HG03342 (cell line): ENCODE results near the gene SPEG.

Experiments used
- ATAC-seq: cut with Tn5 transposase; IDR thresholded peaks from one replicate; pipeline ENCODE4 v1.9.1; 2021; ENCODE audit warnings: mild to moderate bottlenecking, moderate library complexity; ENCODE audit not compliant: unreplicated experiment

SPEG gene

GRCh38 chr2:219493086-219493485, 58.4 kb downstream of the SPEG start:
- no peak for ATAC-seq

- ATAC-seq: no peak
Observed at GRCh38 chr2:219494952-219495530, 60.4 kb downstream of the SPEG start.

GRCh38 chr2:219495531-219496122, 61.0 kb downstream of the SPEG start:
- peak; percentile 28 for ATAC-seq

- no peak for ATAC-seq
Observed at GRCh38 chr2:219496247-219496824, 61.7 kb downstream of the SPEG start.

- no peak for ATAC-seq
Observed at GRCh38 chr2:219496825-219497494, 62.3 kb downstream of the SPEG start.

GRCh38 chr2:219497495-219498279, 63.0 kb downstream of the SPEG start:
- ATAC-seq: no peak

- ATAC-seq: peak; percentile 96
Observed at GRCh38 chr2:219498280-219499057, 63.8 kb downstream of the SPEG start, which contains the start of gene GMPPA. Gene GMPPA (plus strand): TSS chr2:219498891. CDS start chr2:219499976, 1,085 bp downstream.

- ATAC-seq: no peak
Observed at GRCh38 chr2:219499058-219499307, 64.3 kb downstream of the SPEG start.

- no peak for ATAC-seq
Observed at GRCh38 chr2:219499555-219499954, 64.9 kb downstream of the SPEG start.

- no peak for ATAC-seq
Observed at GRCh38 chr2:219500135-219500534, 65.5 kb downstream of the SPEG start.

GRCh38 chr2:219501849-219502248, 67.2 kb downstream of the SPEG start:
- ATAC-seq: no peak

GRCh38 chr2:219502618-219503017, 68.0 kb downstream of the SPEG start:
- no peak for ATAC-seq

- ATAC-seq: no peak
Observed at GRCh38 chr2:219505585-219505984, 70.9 kb downstream of the SPEG start.

GRCh38 chr2:219506153-219506801, 71.6 kb downstream of the SPEG start:
- no peak for ATAC-seq

GRCh38 chr2:219506802-219507526, 72.3 kb downstream of the SPEG start:
- ATAC-seq: no peak

- ATAC-seq: no peak
Observed at GRCh38 chr2:219507581-219508443, 73.2 kb downstream of the SPEG start.

- no peak for ATAC-seq
Observed at GRCh38 chr2:219508444-219508734, 73.7 kb downstream of the SPEG start.

- no peak for ATAC-seq
Observed at GRCh38 chr2:219508971-219509779, 74.5 kb downstream of the SPEG start.
